DOHH2 (cell line): ENCODE measurements around the gene MRTFB.

Experiments
- H3F3A ChIP-seq: fragments of 200-600 bp; sonication (generic), shearing (Covaris generic); 2 replicates; pipeline ENCODE4 v1.6.0; 2016; ENCODE audit warnings: antibody characterized with exemption, mild to moderate bottlenecking; ENCODE audit not compliant: control insufficient read depth, insufficient read depth
- H3K27ac ChIP-seq: fragments of 200-600 bp; sonication (generic); 2 replicates; pipeline ENCODE4 v1.5.1; 2014; ENCODE audit warnings: low read depth, mild to moderate bottlenecking, low read length, moderate library complexity
- H3K27me3 ChIP-seq: fragments of 200-600 bp; sonication (generic); 2 replicates; pipeline ENCODE4 v1.6.1; 2014; ENCODE audit warnings: mild to moderate bottlenecking, low read length, mixed read lengths; ENCODE audit not compliant: control insufficient read depth
- H3K36me3 ChIP-seq: fragments of 200-600 bp; sonication (generic); 2 replicates; pipeline ENCODE4 v1.6.1; 2014; ENCODE audit warnings: mild to moderate bottlenecking, low read length, moderate library complexity, mixed read lengths; ENCODE audit not compliant: control insufficient read depth
- H3K4me1 ChIP-seq: fragments of 200-600 bp; sonication (generic); 2 replicates; pipeline ENCODE4 v1.6.1; 2014; ENCODE audit warnings: mild to moderate bottlenecking, low read length, mixed read lengths; ENCODE audit not compliant: control insufficient read depth
- H3K4me2 ChIP-seq: fragments of 200-600 bp; sonication (generic); 2 replicates; pipeline ENCODE4 v1.6.0; 2014; ENCODE audit warnings: mild to moderate bottlenecking, low read length, moderate library complexity
- H3K4me3 ChIP-seq: fragments of 200-600 bp; sonication (generic); 2 replicates; pipeline ENCODE4 v1.5.1; 2014; ENCODE audit warnings: mild to moderate bottlenecking, low read length, mixed read lengths
- H3K79me2 ChIP-seq: fragments of 200-600 bp; sonication (generic); 2 replicates; pipeline ENCODE4 v1.6.1; 2014; ENCODE audit warnings: mild to moderate bottlenecking, low read length, mixed read lengths; ENCODE audit not compliant: control insufficient read depth
- H3K9me2 ChIP-seq: fragments of 200-600 bp; sonication (generic); replicated peaks from 2 replicates; pipeline ENCODE4 v1.6.1; 2014; ENCODE audit warnings: mild to moderate bottlenecking, low read length, mixed read lengths; ENCODE audit not compliant: control insufficient read depth
- H3K9me3 ChIP-seq: fragments of 200-600 bp; sonication (generic); 2 replicates; pipeline ENCODE4 v1.6.1; 2014; ENCODE audit warnings: antibody characterized with exemption, low read length, mixed read lengths; ENCODE audit not compliant: control insufficient read depth, insufficient read depth
- H4K20me1 ChIP-seq: fragments of 200-600 bp; sonication (generic); 2 replicates; pipeline ENCODE4 v1.6.0; 2014; ENCODE audit warnings: low read depth, mild to moderate bottlenecking, antibody characterized with exemption, low read length, moderate library complexity; ENCODE audit not compliant: control insufficient read depth, insufficient read depth
- CTCF ChIP-seq: fragments of 200-600 bp; sonication (generic); IDR thresholded peaks from one replicate; pipeline ENCODE4 v1.5.1; 2014; ENCODE audit warnings: antibody characterized with exemption, mild to moderate bottlenecking, low read depth, low read length; ENCODE audit not compliant: poor library complexity, severe bottlenecking
- EZH2phosphoT487 ChIP-seq: fragments of 200-600 bp; sonication (generic); IDR thresholded peaks from 2 replicates; pipeline ENCODE4 v1.6.1; 2017; ENCODE audit warnings: borderline replicate concordance, mild to moderate bottlenecking, antibody characterized with exemption, low read length, moderate library complexity, mixed read lengths

MRTFB gene

GRCh38 chr16:14106457-14106856 lies 35.3 kb downstream of the MRTFB start:
- no peaks in the 10 kb centered on the region for H3K9me2 ChIP-seq
- H3F3A ChIP-seq: no peaks in the 10 kb centered on the region
- H3K27ac ChIP-seq: no peak overlapping the region
- peaks cover 5% of the 10 kb centered on the region for H3K4me1 ChIP-seq
- TF ChIP-seq CTCF (no peak), EZH2phosphoT487 (no peak)
- H3K79me2 ChIP-seq: peaks cover 17% of the 10 kb centered on the region
- no peaks in the 10 kb centered on the region for H3K36me3 ChIP-seq
- H3K4me3 ChIP-seq: no peak overlapping the region
- H3K9me3 ChIP-seq: no peaks in the 10 kb centered on the region
- no peak overlapping the region for H3K4me2 ChIP-seq
- no peaks in the 10 kb centered on the region for H3K27me3 ChIP-seq
- peaks cover 4% of the 10 kb centered on the region for H4K20me1 ChIP-seq

GRCh38 chr16:14106961-14107360 lies 35.8 kb downstream of the MRTFB start:
- Histone ChIP-seq H3K27me3 (no peaks in the 10 kb centered on the region), H3F3A (no peaks in the 10 kb centered on the region), H3K9me3 (no peaks in the 10 kb centered on the region), H3K79me2 (peaks cover 17% of the 10 kb centered on the region), H3K27ac (no peak overlapping the region), H4K20me1 (peaks cover 4% of the 10 kb centered on the region), H3K4me2 (no peak overlapping the region), H3K9me2 (no peaks in the 10 kb centered on the region), H3K4me1 (peaks cover under 1% of the 10 kb centered on the region; the same call in 1 of the 2 replicates), H3K36me3 (no peaks in the 10 kb centered on the region), H3K4me3 (no peak overlapping the region)
- TF ChIP-seq EZH2phosphoT487 (no peak), CTCF (no peak)

GRCh38 chr16:14109077-14109775 lies 38.1 kb downstream of the MRTFB start:
- no peaks in the 10 kb centered on the region for H3K36me3 ChIP-seq
- no peaks in the 10 kb centered on the region for H3K9me3 ChIP-seq
- H3K4me3 ChIP-seq: no peak overlapping the region
- no peaks in the 10 kb centered on the region for H3K4me1 ChIP-seq
- no peak overlapping the region for H3K4me2 ChIP-seq
- no peak overlapping the region for H3K27ac ChIP-seq
- peaks cover 4% of the 10 kb centered on the region for H4K20me1 ChIP-seq
- H3K79me2 ChIP-seq: peaks cover 6% of the 10 kb centered on the region; the same call in 1 of the 2 replicates
- TF ChIP-seq CTCF: no peak
- TF ChIP-seq EZH2phosphoT487: no peak
- no peaks in the 10 kb centered on the region for H3K27me3 ChIP-seq
- no peaks in the 10 kb centered on the region for H3F3A ChIP-seq
- H3K9me2 ChIP-seq: no peaks in the 10 kb centered on the region
